TTC549 (cell line): Measurements from ENCODE around the gene AOPEP.

Experiments used
- FAIRE-seq: peaks from 2 replicates; lab custom pipeline; 2012; peaks lifted over from hg19 to GRCh38; lab: Jason Lieb, UNC

The AOPEP gene

DNA sequence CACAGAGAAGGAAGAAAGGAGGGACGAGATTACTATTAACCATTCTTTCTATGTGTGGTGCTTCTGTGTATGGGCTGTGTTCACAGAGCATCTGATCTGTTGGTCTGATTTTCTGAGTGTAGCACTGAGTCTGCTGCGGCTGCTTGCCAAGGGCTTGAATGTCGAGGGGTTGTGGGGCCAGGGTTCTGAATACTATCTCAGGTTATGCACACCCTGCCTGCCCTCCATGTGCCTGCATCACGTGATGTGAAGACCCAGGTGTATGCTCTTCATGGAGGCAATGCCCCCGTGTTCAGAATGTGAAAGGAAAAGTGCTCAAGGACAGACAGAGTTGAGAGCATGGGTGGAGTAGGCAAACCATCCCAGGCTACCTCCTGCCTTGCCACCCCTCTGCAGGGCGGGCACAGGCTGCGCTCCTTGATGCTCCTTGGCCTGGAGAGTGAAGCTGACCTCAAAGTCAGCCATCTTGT, 336.1 kb downstream of the AOPEP start:
- no peak for FAIRE-seq

DNA sequence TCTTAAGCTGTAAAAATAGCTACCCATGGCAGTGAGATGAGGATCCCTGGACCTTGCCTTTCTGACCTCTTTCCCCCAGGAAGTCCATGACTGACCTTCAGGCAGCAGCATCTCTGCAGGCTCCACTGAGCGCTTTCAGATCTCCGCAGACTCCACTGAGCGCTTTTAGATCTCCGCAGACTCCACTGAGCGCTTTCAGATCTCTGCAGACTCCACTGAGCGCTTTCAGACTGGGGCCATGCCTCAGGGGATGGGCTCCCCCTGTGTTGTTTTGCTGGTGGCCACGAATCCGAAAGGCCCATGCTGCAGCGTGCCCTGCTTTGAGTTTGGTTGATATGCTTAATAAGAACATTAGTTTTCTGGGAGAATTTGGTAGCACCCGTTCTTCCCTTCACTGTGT, 336.8 kb downstream of the AOPEP start:
- no peak for FAIRE-seq

GRCh38 chr9:95065224-95065623, 338.7 kb downstream of the AOPEP start:
- FAIRE-seq, result no peak

DNA sequence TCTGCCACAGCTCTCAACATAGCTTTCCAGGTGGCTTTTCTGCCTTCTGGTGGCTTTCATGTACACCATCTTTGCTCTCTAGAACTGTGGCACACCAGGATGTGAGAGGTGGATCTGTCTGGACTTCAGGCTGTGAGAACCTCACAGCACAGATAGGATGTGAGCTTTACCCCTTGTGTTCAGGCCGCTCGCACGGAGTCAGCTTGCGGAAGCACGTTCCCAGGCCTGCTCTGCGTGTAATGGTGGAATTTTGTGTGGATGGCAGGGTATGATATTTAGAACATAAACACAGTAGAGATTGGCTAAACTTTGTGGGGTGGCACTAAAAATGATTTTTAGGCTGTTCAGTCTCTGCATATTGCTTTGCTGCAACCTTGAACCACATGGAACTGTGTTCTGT, 340.6 kb downstream of the AOPEP start:
- FAIRE-seq, result no peak

DNA sequence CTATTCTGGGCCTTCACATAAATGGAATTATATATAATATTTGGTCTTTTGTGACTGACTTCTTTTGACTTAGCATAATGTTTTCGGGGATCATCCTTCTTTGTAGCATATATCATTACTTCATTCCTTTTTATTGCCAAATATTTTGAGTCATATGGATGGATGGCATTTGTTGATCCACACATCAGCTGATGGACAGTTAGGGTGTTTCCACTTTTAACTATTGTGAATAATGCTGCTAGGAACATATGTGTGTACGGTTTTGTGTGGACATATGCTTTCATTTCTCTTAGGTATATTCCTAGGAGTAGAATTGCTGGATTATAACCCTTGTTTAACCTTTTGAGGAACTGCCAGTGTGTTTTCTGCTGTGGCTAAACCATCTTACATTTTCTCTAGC, 341.4 kb downstream of the AOPEP start:
- no peak for FAIRE-seq

- FAIRE-seq, result no peak
These were observed 344.1 kb downstream of the AOPEP start for GRCh38 chr9:95070549-95071021.

GRCh38 chr9:95071450-95071849, 345.0 kb downstream of the AOPEP start:
- FAIRE-seq, result no peak

DNA sequence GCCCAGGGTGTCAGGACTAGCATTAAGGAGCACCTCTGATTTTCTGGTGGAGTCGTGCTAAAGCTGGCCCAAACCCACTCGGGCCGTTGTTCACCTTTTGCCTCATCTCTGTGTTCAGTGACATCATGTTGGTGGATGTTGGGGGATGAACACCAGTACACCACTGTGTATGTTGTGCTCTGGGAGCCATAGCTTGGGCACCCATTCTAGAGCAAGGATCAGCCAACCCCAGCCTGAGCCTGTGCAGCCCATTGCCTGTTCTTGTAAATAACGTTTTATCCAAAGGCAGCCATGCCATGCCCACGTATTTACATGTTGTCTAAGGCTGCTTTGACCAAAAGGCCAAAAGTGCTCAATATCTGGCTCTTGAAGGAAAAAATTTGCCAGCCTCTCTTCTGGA, 345.4 kb downstream of the AOPEP start:
- no peak for FAIRE-seq

GRCh38 chr9:95073042-95073607, 346.6 kb downstream of the AOPEP start:
- no peak for FAIRE-seq

GRCh38 chr9:95073918-95074317, 347.4 kb downstream of the AOPEP start:
- FAIRE-seq, result no peak

DNA sequence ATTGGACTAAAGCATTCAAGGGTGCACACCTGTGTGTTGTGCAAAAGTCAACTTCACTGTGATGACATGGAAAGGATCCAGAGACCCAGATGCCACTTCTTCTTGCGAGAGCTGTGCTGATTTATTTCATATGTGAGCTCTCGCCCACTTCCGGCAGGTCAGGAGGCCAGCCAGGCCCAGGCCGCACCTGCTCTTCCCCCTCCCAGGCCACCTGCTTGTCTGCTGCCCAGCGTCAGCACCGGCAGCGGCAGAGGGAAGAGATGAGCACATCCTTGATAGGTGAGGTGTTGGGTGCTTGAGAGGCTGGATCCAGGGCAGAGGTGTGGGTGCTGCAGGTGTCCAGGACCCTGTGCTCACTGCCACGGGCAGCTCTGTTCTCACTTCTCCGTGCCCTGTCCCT, 348.1 kb downstream of the AOPEP start:
- no peak for FAIRE-seq

GRCh38 chr9:95075700-95076099, 349.2 kb downstream of the AOPEP start:
- FAIRE-seq, result no peak

DNA sequence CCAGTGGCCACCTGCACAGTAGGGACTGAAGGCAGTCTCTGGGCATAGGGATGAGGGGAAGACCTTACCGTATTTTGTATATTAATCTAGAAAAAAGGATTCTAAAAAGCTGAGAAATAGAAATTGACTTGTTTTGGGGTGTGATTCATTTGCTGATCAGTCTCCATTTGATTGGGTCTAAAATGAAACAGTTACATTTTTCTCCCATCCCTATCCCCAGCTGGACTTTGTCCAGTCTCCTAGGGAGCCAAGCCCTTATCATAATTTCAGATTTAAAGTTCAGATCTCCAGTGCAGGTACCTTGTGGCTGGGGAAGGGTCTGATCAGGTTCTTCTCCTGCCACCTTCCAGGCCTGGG, 350.2 kb downstream of the AOPEP start:
- FAIRE-seq, result no peak

GRCh38 chr9:95077053-95077765, 350.7 kb downstream of the AOPEP start:
- FAIRE-seq, result no peak

DNA sequence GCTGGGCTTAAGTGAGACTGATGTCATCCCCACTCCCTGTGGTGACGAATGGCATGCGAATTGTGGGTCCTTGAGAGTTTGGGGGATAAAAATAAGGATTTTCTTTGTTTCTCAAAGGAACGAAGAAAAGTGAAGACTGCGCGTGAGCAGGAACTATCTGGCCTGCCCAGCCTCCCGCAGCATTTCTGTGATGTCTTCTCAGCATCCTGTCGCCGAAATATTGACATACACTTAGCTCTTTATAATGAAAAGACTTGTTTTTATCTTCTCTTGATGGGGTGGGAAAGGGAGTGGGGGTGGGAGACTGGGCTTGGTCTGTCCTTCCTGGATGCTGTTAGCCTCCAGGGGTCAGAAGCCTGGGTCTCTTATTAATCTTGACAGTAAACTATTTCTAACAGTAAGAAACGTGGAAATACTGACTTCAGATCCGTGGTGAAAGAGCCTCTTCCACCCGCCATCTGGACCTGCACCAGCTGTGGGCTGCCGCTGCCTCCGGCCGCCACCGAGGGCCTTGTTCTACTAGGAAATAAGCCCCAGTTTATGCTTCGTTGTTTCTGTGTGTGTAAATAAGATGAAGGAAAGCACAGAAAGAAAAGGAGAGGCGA, 351.4 kb downstream of the AOPEP start:
- no peak for FAIRE-seq

DNA sequence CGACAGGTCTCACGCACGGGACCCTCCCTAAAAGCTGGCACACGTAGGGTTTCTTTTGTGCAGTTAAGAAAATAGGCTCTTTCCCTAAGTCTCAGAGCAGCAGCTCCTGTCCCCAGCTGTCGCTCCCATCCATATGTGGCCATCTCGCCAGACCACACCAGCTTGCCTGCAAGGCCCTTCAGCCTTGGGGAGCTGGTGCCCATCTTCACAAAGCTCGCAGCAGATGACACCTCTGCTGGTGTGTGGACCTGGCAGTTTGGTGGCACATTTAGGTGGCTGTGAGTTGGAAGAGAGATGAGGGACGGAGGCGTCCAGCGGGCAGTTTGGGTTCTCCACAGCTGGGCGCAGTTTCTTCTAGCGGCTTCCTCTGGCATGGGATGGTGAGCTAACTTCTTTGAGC, 352.0 kb downstream of the AOPEP start:
- FAIRE-seq, result no peak

DNA sequence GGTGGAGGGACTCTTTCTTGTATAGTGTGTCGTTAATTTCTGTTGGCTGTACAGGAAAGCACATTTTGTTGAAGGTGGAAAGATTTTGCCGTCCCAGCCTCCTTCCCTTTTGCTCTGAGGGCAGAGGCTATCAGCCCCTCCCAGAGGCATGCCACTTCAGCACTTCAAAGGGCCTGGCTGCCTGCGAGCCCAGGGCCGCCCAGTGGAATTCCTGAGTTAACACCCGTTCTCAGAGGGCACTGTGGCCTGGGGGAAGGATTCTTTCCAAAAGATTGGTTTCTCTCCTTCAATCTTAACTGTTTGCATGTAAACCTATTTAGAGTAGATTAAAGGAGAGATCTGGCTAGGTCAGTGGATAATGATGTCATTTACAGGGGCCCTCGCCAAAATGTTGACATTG, 352.4 kb downstream of the AOPEP start:
- FAIRE-seq, result no peak

GRCh38 chr9:95079461-95079860, 353.0 kb downstream of the AOPEP start:
- no peak for FAIRE-seq

DNA sequence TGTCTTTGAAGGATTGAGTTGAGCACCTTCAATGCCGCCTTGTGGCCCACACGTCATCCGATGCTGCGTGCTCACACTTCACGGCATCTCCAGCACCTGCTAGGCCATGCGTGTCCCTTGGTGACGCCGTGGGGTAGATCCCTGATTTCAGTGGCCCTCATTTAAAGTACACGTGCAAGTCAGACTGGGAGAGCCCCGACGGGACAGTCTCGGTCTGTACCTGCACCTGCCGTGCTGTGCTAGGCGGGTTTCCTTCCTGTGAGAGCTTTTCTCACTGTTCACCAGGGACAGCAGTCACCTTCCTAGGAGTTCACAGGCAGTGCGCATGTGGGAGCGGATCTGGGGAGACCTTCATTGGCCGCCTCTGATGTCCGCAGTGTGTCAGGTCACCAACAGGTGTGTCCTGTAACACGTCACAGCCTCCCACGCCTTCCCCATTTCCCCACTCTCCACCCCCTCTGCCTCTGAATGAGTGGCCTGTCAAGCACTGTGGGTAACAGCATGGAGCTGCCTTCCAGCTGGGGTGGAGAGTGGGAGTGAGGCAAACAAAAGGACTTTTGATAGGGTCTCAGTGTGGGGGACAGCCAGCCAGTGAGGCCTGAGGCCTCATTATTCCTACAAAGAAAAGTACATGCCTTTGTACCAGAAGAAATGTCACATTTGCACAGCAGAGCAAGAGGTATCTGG, 354.6 kb downstream of the AOPEP start:
- FAIRE-seq, result no peak

- FAIRE-seq, result no peak
These were observed 355.5 kb downstream of the AOPEP start for GRCh38 chr9:95081998-95082397.

DNA sequence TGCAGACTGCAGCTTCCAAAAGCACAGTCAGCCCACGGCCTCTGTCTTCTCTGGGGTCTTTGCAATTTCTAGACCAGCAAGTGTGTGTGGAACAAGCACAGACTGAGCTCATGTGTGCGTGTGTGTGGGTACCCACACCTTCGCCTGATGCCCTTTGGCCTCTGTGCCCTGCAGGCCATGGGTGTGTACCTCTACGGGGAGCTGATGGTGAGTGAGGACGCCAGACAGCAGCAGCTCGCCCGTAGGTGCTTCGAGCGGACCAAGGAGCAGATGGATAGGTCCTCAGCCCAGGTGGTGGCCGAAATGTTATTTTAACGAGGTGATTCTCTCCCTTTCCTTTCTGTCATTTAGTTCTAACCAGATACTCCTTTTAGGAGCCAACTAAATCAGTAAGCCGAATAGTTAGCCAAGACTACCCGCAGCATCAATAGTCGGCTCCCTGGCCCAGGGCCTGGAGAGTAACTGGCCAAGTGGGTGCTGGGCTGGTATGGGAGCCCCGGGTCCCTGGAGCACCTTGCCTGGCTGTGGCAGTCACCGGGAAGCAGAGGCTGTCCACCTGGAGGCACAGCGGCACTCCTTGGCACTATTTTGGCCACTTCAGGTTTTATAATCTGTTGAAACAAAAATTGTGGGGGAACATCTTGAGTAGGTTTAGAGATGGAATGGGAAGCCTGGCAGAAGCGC, 356.0 kb downstream of the AOPEP start:
- FAIRE-seq, result no peak

DNA sequence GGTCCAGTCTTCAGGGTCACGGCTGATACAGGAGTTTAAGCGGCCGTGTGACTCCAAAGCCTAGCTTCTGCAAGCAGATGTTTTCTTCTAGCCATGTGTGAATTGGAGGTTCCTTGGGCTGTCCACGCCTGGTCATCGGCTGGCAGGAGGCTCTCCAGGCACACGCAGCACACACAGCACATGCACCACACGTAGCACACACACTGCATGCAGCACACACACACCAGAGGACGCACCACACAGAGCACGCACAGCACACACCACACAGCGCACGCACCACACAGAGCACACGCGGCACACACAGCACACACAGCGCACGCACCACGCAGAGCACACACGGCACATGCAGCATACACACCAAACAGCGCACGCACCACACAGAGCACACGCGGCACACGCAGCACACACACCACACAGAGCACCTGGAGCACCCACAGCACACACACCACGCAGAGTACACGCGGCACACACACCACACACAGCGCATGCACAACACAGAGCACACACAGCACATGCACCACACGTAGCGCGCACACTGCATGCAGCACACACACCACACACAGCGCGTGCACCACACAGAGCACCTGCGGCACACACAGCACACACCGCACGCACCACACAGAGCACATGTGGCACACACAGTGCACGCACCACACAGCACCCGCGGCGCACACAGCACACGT, 356.7 kb downstream of the AOPEP start:
- no peak for FAIRE-seq
